Adrenal gland (tissue), 12 donors: ENCODE data around the gene CFAP141. TPM values are rescaled to one million over a fixed set of nuclear protein-coding genes. Genes with fewer than 3 reads are reported as not detected.
"Not testable (repeated sequence)": the region's sequence is repeated elsewhere in the genome, so short reads cannot be mapped to it uniquely, and the experiment has no call there.

Source experiments
- DNase-seq, 7 donors: peaks; one replicate each; pipeline ENCODE4 v3.0.0-alpha.2; 2019 to 2020
- H3K27ac ChIP-seq, 5 donors: fragments of 200-600 bp; sonication (generic) in 4 of 5; 1 replicate in 3 of 5; 2 replicates in 2 of 5; pipeline versions ENCODE4 v1.5.1 to v1.8.0; 2016 to 2020; ENCODE audit warnings: mild to moderate bottlenecking in 1 of 5
- H3K27me3 ChIP-seq: fragments of 200-600 bp; 2 replicates; pipeline ENCODE4 v1.8.0; 2021
- H3K36me3 ChIP-seq, 2 donors: fragments of 200-600 bp; replicated peaks in 1 of 2; 1 replicate in 1 of 2; 2 replicates in 1 of 2; pipeline versions ENCODE4 v1.5.1 to v1.8.0; 2018 to 2022
- H3K4me1 ChIP-seq, 2 donors: fragments of 200-600 bp; replicated peaks in 1 of 2; 1 replicate in 1 of 2; 2 replicates in 1 of 2; pipeline versions ENCODE4 v1.5.1 to v1.8.0; 2018 to 2021
- H3K4me3 ChIP-seq, 4 donors: fragments of 200-600 bp; sonication (generic) in 3 of 4; one replicate each; pipeline ENCODE4 v1.5.1; 2016 to 2018
- H3K9me3 ChIP-seq, 3 donors: fragments of 200-600 bp; sonication (generic) in 1 of 3; replicated peaks in 1 of 3; 1 replicate in 2 of 3; 2 replicates in 1 of 3; pipeline versions ENCODE4 v1.5.1 to v1.8.0; 2016 to 2021
- CTCF ChIP-seq, 6 experiments: fragments of 450-650 bp in 4 of 6; fragments of 200-600 bp in 2 of 6; sonication (generic) in 1 of 6; IDR thresholded peaks; 1 replicate in 5 of 6; 2 replicates in 1 of 6; pipeline versions ENCODE4 v1.5.1 to v1.8.0; 2016 to 2021; ENCODE audit warnings: antibody characterized with exemption in 6 of 6, mild to moderate bottlenecking in 2 of 6, moderate library complexity in 1 of 6
- POLR2A ChIP-seq, 2 donors: fragments of 450-650 bp; IDR thresholded peaks; one replicate each; pipeline ENCODE4 v1.6.1; 2017; ENCODE audit warnings: antibody characterized with exemption in 2 of 2, mild to moderate bottlenecking in 2 of 2, moderate library complexity in 1 of 2
- WGBS, 4 donors: extraction: QIAGEN DNeasy Blood & Tissue Kit in 2 of 4; methylation state at CpG; one replicate each; pipeline versions ENCODE4 v1.1.5 to v1.1.7; 2013 to 2017; 5-methylcytosine and 5-hydroxymethylcytosine counted together
- intact Hi-C, 2 donors: fragments of 100-400 bp; cut with DNase I; formaldehyde crosslinking; loops; one replicate each; pipeline versions ENCODE4 v1.14.1 to v1.15.0; 2022 to 2023
- polyA plus RNA-seq, 3 donors: library from polyadenylated mRNA; stranded (reverse); fragments of 200-250 nt in 2 of 3; fragments of 350-450 nt in 1 of 3; fragmentation: Illumina TruSeq in 1 of 3; extraction: RNeasy Lipid Tissue Mini Kit (QIAGEN cat#74804) in 1 of 3; gene quantifications; one replicate each; pipeline ENCODE4 v1.2.3, GENCODE V29; 2013 to 2014
- total RNA-seq, 9 donors: library from RNA; depleted of rRNA in 4 of 9; stranded (reverse); fragments of >200 nt in 4 of 9; fragments of 120-200 nt in 1 of 9; fragmentation: NEBNext Ultra II Directional in 1 of 9; extraction: Animal tissue kit (Norgen Biotek cat#: 25700) in 1 of 9; gene quantifications; one replicate each; pipeline versions ENCODE4 v1.1.0 to v1.2.4, GENCODE V29; 2013 to 2023
- donor health status: healthy with polysubstance abuse.
- donor health status: Bipolar disorder and iron deficiency.
- donor health status: DM: yes; HTN: yes; CAD: no.
- donor health status: DM: no; HTN: no; CAD: no.
- donor health status: DM: no; HTN: no; CAD: no.
- donor health status: DM: yes; HTN: yes; CAD: no.

The CFAP141 gene
- total and polyA plus RNA-seq, 12 donors: 0.51 TPM; not detected in 11

GRCh38 chr1:154208677-154209388, 2.7 kb upstream of the CFAP141 start:
- Histone ChIP-seq H3K27ac (no peak overlapping the region), H3K4me1 (peaks cover 3 to 9% of the 10 kb centered on the region in 2 donors), H3K4me3 (no peak overlapping the region), H3K9me3 (no peaks in the 10 kb centered on the region), H3K36me3 (peaks cover 0 to 88% of the 10 kb centered on the region in 2 donors), H3K27me3 (no peaks in the 10 kb centered on the region)
- intact Hi-C loops: no loop called here
- 86 to 87% (median 87%) methylated on average over 5 of the region's 5 CpGs for WGBS, 4 donors
- TF ChIP-seq POLR2A (IDR thresholded peaks at IDR 0.05): no peak
- TF ChIP-seq CTCF (IDR thresholded peaks at IDR 0.05): no peak
- peak in 1 of 7 donors; percentile 27 for DNase-seq

- DNase-seq: peak in 1 of 7 donors; percentile 40
- H3K27me3 ChIP-seq: no peaks in the 10 kb centered on the region
- peaks cover 0 to 4% of the 10 kb centered on the region in 2 donors for H3K4me1 ChIP-seq
- TF ChIP-seq CTCF (IDR thresholded peaks at IDR 0.05): no peak
- no peak for TF ChIP-seq POLR2A (IDR thresholded peaks at IDR 0.05)
- H3K9me3 ChIP-seq: no peaks in the 10 kb centered on the region
- WGBS, 4 donors: 84 to 86% (median 85%) methylated on average over 9 of the region's 9 CpGs
- peaks cover 0 to 73% of the 10 kb centered on the region in 2 donors for H3K36me3 ChIP-seq
- intact Hi-C loops: no loop called here
- no peak overlapping the region for H3K27ac ChIP-seq
- H3K4me3 ChIP-seq: no peak overlapping the region
Measured at GRCh38 chr1:154207262-154207661, 1.1 kb upstream of the CFAP141 start.

- H3K27ac ChIP-seq, H3K4me1 ChIP-seq, H3K4me3 ChIP-seq, H3K9me3 ChIP-seq, H3K27me3 ChIP-seq, intact Hi-C loops: not testable (repeated sequence)
- WGBS, 4 donors: 94 to 95% (median 95%) methylated on average over 11 of the region's 11 CpGs
- peak in 1 of 7 donors; percentile 39 for DNase-seq
- peaks cover 0 to 58% of the 10 kb centered on the region in 2 donors for H3K36me3 ChIP-seq
Measured at GRCh38 chr1:154205778-154206177, 355 bp downstream of the CFAP141 start.

- Histone ChIP-seq H3K4me1 (peaks cover 0 to 7% of the 10 kb centered on the region in 2 donors), H3K36me3 (no peaks in the 10 kb centered on the region), H3K4me3 (peak overlapping the region in 1 of 4 donors; percentile 18), H3K9me3 (no peaks in the 10 kb centered on the region), H3K27me3 (no peaks in the 10 kb centered on the region), H3K27ac (peak overlapping the region in 1 of 5 donors; percentile 44)
- intact Hi-C loops: loop anchor here in 1 of 2 donors (10.0 kb wide), 1 partner anchor 65 kb away; no protein-coding TSS in a partner anchor
- 85 to 94% (median 89%) methylated on average over 3 of the region's 3 CpGs for WGBS, 4 donors
- no peak for TF ChIP-seq POLR2A (IDR thresholded peaks at IDR 0.05)
- TF ChIP-seq CTCF (IDR thresholded peaks at IDR 0.05): no peak
- DNase-seq: no peak
Measured at GRCh38 chr1:154199563-154199879, 6.6 kb downstream of the CFAP141 start.
